HepG2 (cell line): ENCODE measurements around the gene MYO5B. TPM values are rescaled to one million over a fixed set of nuclear protein-coding genes. Genes with fewer than 3 reads are reported as not detected.

Source experiments
- ATAC-seq: fragments of 200-7000 bp; cut with Tn5 transposase; 3 replicates; pipeline ENCODE4 v1.9.1; 2020; ENCODE audit warnings: mild to moderate bottlenecking, moderate library complexity
- BruUV-seq: library from RNA; stranded (reverse); fragments of 400-500 nt; replicated peaks from 2 replicates; lab custom pipeline; 2021; lab: Mats Ljungman, UMichigan
- CTCF ChIA-PET: fragments of 300-600 bp; formaldehyde crosslinking; extraction: SDS; loops from one replicate; lab custom pipeline; 2021; ENCODE audit warnings: low total read pairs, inconsistent platforms, low intra/inter-chr PET ratio; lab: Yijun Ruan, JAX
- POLR2A ChIA-PET: fragments of 350-600 bp; sonication (Branson Sonifier 250); formaldehyde crosslinking; loops from one replicate; lab custom pipeline; 2020; ENCODE audit warnings: antibody characterized with exemption, inconsistent platforms; lab: Yijun Ruan, JAX
- DNase-seq: peaks from one replicate; pipeline ENCODE4 v3.0.0-alpha.2; 2015; ENCODE audit warnings: low spot score
- FAIRE-seq: peaks from 3 replicates; lab custom pipeline; 2011; peaks lifted over from hg19 to GRCh38; lab: Jason Lieb, UNC
- H2AFZ ChIP-seq: one replicate; pipeline ENCODE4 v1.6.1; 2011; ENCODE audit warnings: low read length, inconsistent platforms
- H3K27ac ChIP-seq: fragments of 300-600 bp; 3 replicates; pipeline ENCODE4 v1.8.0; 2011; ENCODE audit warnings: mixed run types, mild to moderate bottlenecking, mixed read lengths, low read length, inconsistent platforms; ENCODE audit not compliant: insufficient read depth; ENCODE audit errors: extremely low read length
- H3K27me3 ChIP-seq, 2 experiments: fragments of 200-600 bp in 1 of 2; 2 replicates in 1 of 2; 3 replicates in 1 of 2; pipeline versions ENCODE4 v1.6.0 to v1.8.0; 2011; ENCODE audit warnings: low read length in 2 of 2, mild to moderate bottlenecking in 2 of 2, moderate library complexity in 2 of 2, inconsistent platforms in 1 of 2; ENCODE audit not compliant: insufficient read depth in 2 of 2, control insufficient read depth in 1 of 2
- H3K36me3 ChIP-seq, 2 experiments: fragments of 200-600 bp in 1 of 2; replicated peaks in 1 of 2; 2 replicates in 1 of 2; 3 replicates in 1 of 2; pipeline versions ENCODE4 v1.5.1 to v1.8.0; 2011; ENCODE audit warnings: low read length in 2 of 2, inconsistent platforms in 1 of 2; ENCODE audit not compliant: insufficient read depth in 2 of 2, control insufficient read depth in 1 of 2
- H3K4me1 ChIP-seq: 2 replicates; pipeline ENCODE4 v1.5.1; 2012; ENCODE audit warnings: low read length, inconsistent platforms; ENCODE audit not compliant: insufficient read depth
- H3K4me2 ChIP-seq: 2 replicates; pipeline ENCODE4 v1.6.0; 2011; ENCODE audit warnings: low read depth, low read length, inconsistent platforms
- H3K4me3 ChIP-seq, 3 experiments: fragments of 200-600 bp in 1 of 3; sonication (generic), shearing (Covaris generic) in 1 of 3; replicated peaks in 1 of 3; 2 replicates each; pipeline ENCODE4 v1.5.1; 2011 to 2016; ENCODE audit warnings: low read length in 3 of 3, inconsistent platforms in 2 of 3, low read depth in 2 of 3, mild to moderate bottlenecking in 2 of 3, control low read depth in 1 of 3, mixed read lengths in 1 of 3; ENCODE audit not compliant: insufficient read depth in 1 of 3
- H3K79me2 ChIP-seq: one replicate; pipeline ENCODE4 v1.6.1; 2011; ENCODE audit warnings: low read length, inconsistent platforms; ENCODE audit not compliant: insufficient read depth
- H3K9ac ChIP-seq: 2 replicates; pipeline ENCODE4 v1.6.0; 2011; ENCODE audit warnings: mild to moderate bottlenecking, low read depth, low read length, inconsistent platforms; ENCODE audit not compliant: insufficient read depth
- H3K9me3 ChIP-seq: 2 replicates; pipeline ENCODE4 v1.5.1; 2012; ENCODE audit warnings: mild to moderate bottlenecking, low read length
- H4K20me1 ChIP-seq: 2 replicates; pipeline ENCODE4 v1.6.0; 2011; ENCODE audit warnings: inconsistent platforms, mild to moderate bottlenecking, low read length, moderate library complexity; ENCODE audit not compliant: insufficient read depth
- CC2D1A ChIP-seq: sonication (generic); formaldehyde crosslinking; IDR thresholded peaks from 2 replicates; pipeline ENCODE4 v1.8.1; 2023; ENCODE audit warnings: mild to moderate bottlenecking, missing genetic modification reagents
- CCAR2 ChIP-seq: fragments of 200-400 bp; formaldehyde crosslinking; optimal IDR thresholded peaks from 2 replicates; pipeline ENCODE3; 2018; ENCODE audit warnings: low read depth, mild to moderate bottlenecking, low read length, moderate library complexity
- HNRNPK ChIP-seq: fragments of 200-400 bp; formaldehyde crosslinking; IDR thresholded peaks from 2 replicates; pipeline ENCODE4 v1.6.1; 2018; ENCODE audit warnings: low read length, low read depth, moderate library complexity, mild to moderate bottlenecking; ENCODE audit not compliant: poor library complexity, severe bottlenecking
- JARID2 ChIP-seq: sonication (generic); formaldehyde crosslinking; IDR thresholded peaks from 2 replicates; pipeline ENCODE4 v1.8.1; 2023; ENCODE audit warnings: missing genetic modification reagents, inconsistent platforms; ENCODE audit not compliant: insufficient replicate concordance
- KDM5A ChIP-seq: fragments of 200-600 bp; sonication (generic); IDR thresholded peaks from 2 replicates; pipeline ENCODE4 v1.7.0; 2018; ENCODE audit warnings: antibody characterized with exemption, mild to moderate bottlenecking, low read length, borderline replicate concordance
- TBX2 ChIP-seq: sonication (generic); formaldehyde crosslinking; IDR thresholded peaks from 2 replicates; pipeline ENCODE4 v1.5.0; 2020; ENCODE audit warnings: missing genetic modification reagents, mild to moderate bottlenecking, borderline replicate concordance
- ZFP82 ChIP-seq: sonication (generic); formaldehyde crosslinking; IDR thresholded peaks from 2 replicates; pipeline ENCODE4 v1.5.1; 2020; ENCODE audit warnings: mild to moderate bottlenecking, missing genetic modification reagents, borderline replicate concordance
- ZNF101 ChIP-seq: sonication (generic); formaldehyde crosslinking; IDR thresholded peaks from 2 replicates; pipeline ENCODE4 v1.4.0; 2020; ENCODE audit warnings: mild to moderate bottlenecking, low read depth, missing genetic modification reagents, borderline replicate concordance
- ZNF225 ChIP-seq: sonication (generic); formaldehyde crosslinking; IDR thresholded peaks from 2 replicates; pipeline ENCODE4 v1.4.0; 2020; ENCODE audit warnings: mild to moderate bottlenecking, missing genetic modification reagents
- ZNF432 ChIP-seq: sonication (generic); formaldehyde crosslinking; IDR thresholded peaks from 2 replicates; pipeline ENCODE4 v1.5.0; 2020; ENCODE audit warnings: missing genetic modification reagents, mild to moderate bottlenecking, borderline replicate concordance
- ZNF577 ChIP-seq: sonication (generic); formaldehyde crosslinking; IDR thresholded peaks from 2 replicates; pipeline ENCODE4 v1.4.0; 2020; ENCODE audit warnings: mild to moderate bottlenecking, low read depth, missing genetic modification reagents, borderline replicate concordance
- ZNF614 ChIP-seq: IDR thresholded peaks from 2 replicates; pipeline ENCODE4 v1.6.1; 2018; ENCODE audit warnings: missing biosample characterization, missing genetic modification reagents, inconsistent platforms, borderline replicate concordance
- ZNF616 ChIP-seq: sonication (generic); formaldehyde crosslinking; IDR thresholded peaks from 2 replicates; pipeline ENCODE4 v1.5.0; 2020; ENCODE audit warnings: low read depth, mild to moderate bottlenecking, missing genetic modification reagents
- ZNF703 ChIP-seq: sonication (generic); formaldehyde crosslinking; IDR thresholded peaks from 2 replicates; pipeline ENCODE4 v1.5.1; 2020; ENCODE audit warnings: missing genetic modification reagents, mild to moderate bottlenecking, moderate library complexity, borderline replicate concordance
- ZNF709 ChIP-seq: sonication (generic); formaldehyde crosslinking; IDR thresholded peaks from 2 replicates; pipeline ENCODE4 v1.5.0; 2020; ENCODE audit warnings: mild to moderate bottlenecking, missing genetic modification reagents
- whole genome bisulfite sequencing: methylation state at CpG from one replicate; pipeline ENCODE4 v1.1.6; 2017; ENCODE audit warnings: low lambda C conversion rate; 5-methylcytosine and 5-hydroxymethylcytosine counted together
- in situ Hi-C: cut with HindIII; loops from 2 replicates; pipeline ENCODE4 v1.10.0; 2017; ENCODE audit warnings: low pct_unique_long_range_greater_than_20kb; ENCODE audit not compliant: extremely low pct_ligation_motif_present
- intact Hi-C: fragments of 100-400 bp; cut with micrococcal nuclease; formaldehyde crosslinking; loops from one replicate; pipeline ENCODE4 v1.10.0; 2022; ENCODE audit not compliant: unreplicated experiment
- polyA plus RNA-seq, 8 experiments: library from polyadenylated mRNA; depleted of rRNA in 3 of 8; stranded (reverse) in 7 of 8; unstranded in 1 of 8; fragments of >200 nt; fragmentation: Illumina TruSeq in 4 of 8; extraction: Trizol in 4 of 8; gene quantifications; 2 replicates each; pipeline versions ENCODE4 v1.2.1 to v1.2.3, GENCODE V29; 2011 to 2016; ENCODE audit warnings: low read depth in 4 of 8, missing spikeins in 1 of 8, mixed read lengths in 1 of 8; ENCODE audit not compliant: insufficient read depth in 1 of 8
- total RNA-seq, 5 experiments: library from RNA; depleted of rRNA; stranded (reverse); fragments of >200 nt; fragmentation: Illumina TruSeq; extraction: Trizol; gene quantifications; 2 replicates each; pipeline ENCODE4 v1.2.3, GENCODE V29; 2016; ENCODE audit warnings: low read depth in 1 of 5
- TF ChIP-seq, protein P1 (sequence below): sonication (generic); formaldehyde crosslinking; IDR thresholded peaks from 2 replicates; pipeline ENCODE4 v1.4.0; 2020; ENCODE audit warnings: missing genetic modification reagents
- TF ChIP-seq, protein P2 (sequence below): sonication (generic); formaldehyde crosslinking; IDR thresholded peaks from 2 replicates; pipeline ENCODE4 v1.8.1; 2023; ENCODE audit warnings: mild to moderate bottlenecking, missing genetic modification reagents
- TF ChIP-seq, protein P3 (sequence below): sonication (generic); formaldehyde crosslinking; IDR thresholded peaks from 2 replicates; pipeline ENCODE4 v1.4.0; 2020; ENCODE audit warnings: missing genetic modification reagents; ENCODE audit errors: not compliant biosample characterization
- TF ChIP-seq, protein P4 (sequence below): sonication (generic); IDR thresholded peaks from 2 replicates; pipeline ENCODE4 v1.6.1; 2016; ENCODE audit warnings: low read depth, borderline replicate concordance

MYO5B gene
- total and polyA plus RNA-seq, 2 of the 13 experiments (the other 11 are each of a cell fraction or from before 2014, with no cell fraction given), result 13.1 to 24.0 TPM

DNA sequence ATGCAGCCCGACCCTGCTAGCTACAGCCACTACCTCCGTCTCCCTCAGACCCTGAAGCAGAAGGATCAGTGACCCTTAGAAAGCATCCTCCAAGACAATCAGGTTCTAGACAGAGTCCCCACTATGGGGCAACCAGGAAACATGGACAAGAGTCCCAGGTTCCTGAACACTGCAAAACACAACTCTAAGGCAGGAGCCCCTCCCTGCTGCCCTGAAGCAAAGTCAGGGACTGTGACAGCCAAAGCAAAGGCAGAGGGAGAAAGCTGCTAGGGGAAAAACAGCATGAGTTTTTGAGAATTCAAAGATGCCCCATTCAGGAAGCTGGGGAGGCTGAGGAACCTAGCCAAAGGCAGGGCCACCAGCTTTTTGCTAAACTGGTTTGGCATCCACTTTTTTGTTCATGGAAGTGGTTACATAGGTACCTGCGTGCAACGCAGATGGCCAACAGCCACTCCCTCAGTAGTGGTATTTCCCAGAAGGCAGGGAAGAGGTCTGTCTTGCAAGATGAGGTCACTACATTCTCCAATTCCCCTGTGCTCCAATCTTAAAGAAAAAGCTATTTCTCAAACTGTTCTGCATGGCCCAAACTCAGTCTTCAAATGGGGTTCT, 33.2 kb downstream of the MYO5B start:
- CTCF ChIA-PET, result no interaction called here
- intact Hi-C loops, result no loop called here
- no peak for TF ChIP-seq ZNF614
- TF ChIP-seq CC2D1A (CRISPR knock-in tag), result no peak
- no peak for TF ChIP-seq CCAR2
- TF ChIP-seq KDM5A, result no peak
- TF ChIP-seq, protein P1, sequence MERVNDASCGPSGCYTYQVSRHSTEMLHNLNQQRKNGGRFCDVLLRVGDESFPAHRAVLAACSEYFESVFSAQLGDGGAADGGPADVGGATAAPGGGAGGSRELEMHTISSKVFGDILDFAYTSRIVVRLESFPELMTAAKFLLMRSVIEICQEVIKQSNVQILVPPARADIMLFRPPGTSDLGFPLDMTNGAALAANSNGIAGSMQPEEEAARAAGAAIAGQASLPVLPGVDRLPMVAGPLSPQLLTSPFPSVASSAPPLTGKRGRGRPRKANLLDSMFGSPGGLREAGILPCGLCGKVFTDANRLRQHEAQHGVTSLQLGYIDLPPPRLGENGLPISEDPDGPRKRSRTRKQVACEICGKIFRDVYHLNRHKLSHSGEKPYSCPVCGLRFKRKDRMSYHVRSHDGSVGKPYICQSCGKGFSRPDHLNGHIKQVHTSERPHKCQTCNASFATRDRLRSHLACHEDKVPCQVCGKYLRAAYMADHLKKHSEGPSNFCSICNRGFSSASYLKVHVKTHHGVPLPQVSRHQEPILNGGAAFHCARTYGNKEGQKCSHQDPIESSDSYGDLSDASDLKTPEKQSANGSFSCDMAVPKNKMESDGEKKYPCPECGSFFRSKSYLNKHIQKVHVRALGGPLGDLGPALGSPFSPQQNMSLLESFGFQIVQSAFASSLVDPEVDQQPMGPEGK, result no peak
- TF ChIP-seq JARID2 (CRISPR knock-in tag), result no peak
- no peak for TF ChIP-seq TBX2 (CRISPR knock-in tag)
- no peak for TF ChIP-seq ZFP82
- TF ChIP-seq, protein P2, sequence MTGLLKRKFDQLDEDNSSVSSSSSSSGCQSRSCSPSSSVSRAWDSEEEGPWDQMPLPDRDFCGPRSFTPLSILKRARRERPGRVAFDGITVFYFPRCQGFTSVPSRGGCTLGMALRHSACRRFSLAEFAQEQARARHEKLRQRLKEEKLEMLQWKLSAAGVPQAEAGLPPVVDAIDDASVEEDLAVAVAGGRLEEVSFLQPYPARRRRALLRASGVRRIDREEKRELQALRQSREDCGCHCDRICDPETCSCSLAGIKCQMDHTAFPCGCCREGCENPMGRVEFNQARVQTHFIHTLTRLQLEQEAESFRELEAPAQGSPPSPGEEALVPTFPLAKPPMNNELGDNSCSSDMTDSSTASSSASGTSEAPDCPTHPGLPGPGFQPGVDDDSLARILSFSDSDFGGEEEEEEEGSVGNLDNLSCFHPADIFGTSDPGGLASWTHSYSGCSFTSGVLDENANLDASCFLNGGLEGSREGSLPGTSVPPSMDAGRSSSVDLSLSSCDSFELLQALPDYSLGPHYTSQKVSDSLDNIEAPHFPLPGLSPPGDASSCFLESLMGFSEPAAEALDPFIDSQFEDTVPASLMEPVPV (CRISPR knock-in tag), result no peak
- TF ChIP-seq ZNF703 (CRISPR knock-in tag), result no peak
- no peak for TF ChIP-seq ZNF225 (CRISPR knock-in tag)
- no peak for TF ChIP-seq ZNF101 (CRISPR knock-in tag)
- TF ChIP-seq ZNF709 (CRISPR knock-in tag), result no peak
- TF ChIP-seq, protein P3, sequence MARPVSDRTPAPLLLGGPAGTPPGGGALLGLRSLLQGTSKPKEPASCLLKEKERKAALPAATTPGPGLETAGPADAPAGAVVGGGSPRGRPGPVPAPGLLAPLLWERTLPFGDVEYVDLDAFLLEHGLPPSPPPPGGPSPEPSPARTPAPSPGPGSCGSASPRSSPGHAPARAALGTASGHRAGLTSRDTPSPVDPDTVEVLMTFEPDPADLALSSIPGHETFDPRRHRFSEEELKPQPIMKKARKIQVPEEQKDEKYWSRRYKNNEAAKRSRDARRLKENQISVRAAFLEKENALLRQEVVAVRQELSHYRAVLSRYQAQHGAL (CRISPR knock-in tag), result no peak
- TF ChIP-seq HNRNPK, result no peak
- no peak for TF ChIP-seq ZNF616
- TF ChIP-seq, protein P4, sequence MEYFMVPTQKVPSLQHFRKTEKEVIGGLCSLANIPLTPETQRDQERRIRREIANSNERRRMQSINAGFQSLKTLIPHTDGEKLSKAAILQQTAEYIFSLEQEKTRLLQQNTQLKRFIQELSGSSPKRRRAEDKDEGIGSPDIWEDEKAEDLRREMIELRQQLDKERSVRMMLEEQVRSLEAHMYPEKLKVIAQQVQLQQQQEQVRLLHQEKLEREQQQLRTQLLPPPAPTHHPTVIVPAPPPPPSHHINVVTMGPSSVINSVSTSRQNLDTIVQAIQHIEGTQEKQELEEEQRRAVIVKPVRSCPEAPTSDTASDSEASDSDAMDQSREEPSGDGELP, result no peak
- no peak for TF ChIP-seq ZNF577 (CRISPR knock-in tag)
- no peak for TF ChIP-seq ZNF432 (CRISPR knock-in tag)
- no TSS peak for BruUV-seq
- no peaks in the 10 kb centered on the region for H3K9me3 ChIP-seq
- POLR2A ChIA-PET, result no interaction called here
- no peak overlapping the region for H3K9ac ChIP-seq
- H3K27ac ChIP-seq, result no peak overlapping the region
- H2AFZ ChIP-seq, result no peak overlapping the region
- no peak for ATAC-seq
- no peak for FAIRE-seq
- 100% methylated on average over 4 of the region's 4 CpGs for WGBS
- no peaks in the 10 kb centered on the region for H3K36me3 ChIP-seq
- no peak for DNase-seq
- peaks cover 28% of the 10 kb centered on the region for H3K4me1 ChIP-seq
- no peaks in the 10 kb centered on the region for H4K20me1 ChIP-seq
- in situ Hi-C loops, result no loop called here
- H3K4me2 ChIP-seq, result no peak overlapping the region
- H3K79me2 ChIP-seq, result peaks cover 3% of the 10 kb centered on the region
- H3K4me3 ChIP-seq, result no peak overlapping the region
- no peaks in the 10 kb centered on the region for H3K27me3 ChIP-seq
